GM19455 (cell line): ENCODE measurements around the gene PROX2.

Source experiments
- ATAC-seq: cut with Tn5 transposase; IDR thresholded peaks from one replicate; pipeline ENCODE4 v1.9.1; 2021; ENCODE audit not compliant: unreplicated experiment

The PROX2 gene

DNA sequence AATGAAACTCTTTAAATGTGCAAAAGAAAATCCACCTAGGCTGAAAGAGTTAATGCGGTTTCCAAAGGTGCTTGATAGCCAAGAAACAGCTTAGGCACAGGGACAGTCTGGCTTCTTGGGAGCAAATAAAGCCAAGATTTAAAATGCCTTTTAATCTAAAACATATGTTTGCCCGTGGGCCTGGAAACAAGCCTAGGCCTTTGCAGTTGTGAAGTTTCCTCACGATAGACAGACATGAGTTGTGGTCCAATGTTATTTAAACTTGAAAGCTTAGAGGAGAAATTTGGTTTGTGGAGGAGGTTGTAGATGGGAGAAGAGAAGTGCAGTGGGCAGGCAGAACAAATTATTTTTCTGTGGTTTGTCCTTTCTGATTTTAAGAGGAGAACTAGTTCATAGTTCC, 29.8 kb downstream of the PROX2 start:
- no peak for ATAC-seq

- no peak for ATAC-seq
Observed at GRCh38 chr14:74843653-74844052, 32.3 kb downstream of the PROX2 start.

DNA sequence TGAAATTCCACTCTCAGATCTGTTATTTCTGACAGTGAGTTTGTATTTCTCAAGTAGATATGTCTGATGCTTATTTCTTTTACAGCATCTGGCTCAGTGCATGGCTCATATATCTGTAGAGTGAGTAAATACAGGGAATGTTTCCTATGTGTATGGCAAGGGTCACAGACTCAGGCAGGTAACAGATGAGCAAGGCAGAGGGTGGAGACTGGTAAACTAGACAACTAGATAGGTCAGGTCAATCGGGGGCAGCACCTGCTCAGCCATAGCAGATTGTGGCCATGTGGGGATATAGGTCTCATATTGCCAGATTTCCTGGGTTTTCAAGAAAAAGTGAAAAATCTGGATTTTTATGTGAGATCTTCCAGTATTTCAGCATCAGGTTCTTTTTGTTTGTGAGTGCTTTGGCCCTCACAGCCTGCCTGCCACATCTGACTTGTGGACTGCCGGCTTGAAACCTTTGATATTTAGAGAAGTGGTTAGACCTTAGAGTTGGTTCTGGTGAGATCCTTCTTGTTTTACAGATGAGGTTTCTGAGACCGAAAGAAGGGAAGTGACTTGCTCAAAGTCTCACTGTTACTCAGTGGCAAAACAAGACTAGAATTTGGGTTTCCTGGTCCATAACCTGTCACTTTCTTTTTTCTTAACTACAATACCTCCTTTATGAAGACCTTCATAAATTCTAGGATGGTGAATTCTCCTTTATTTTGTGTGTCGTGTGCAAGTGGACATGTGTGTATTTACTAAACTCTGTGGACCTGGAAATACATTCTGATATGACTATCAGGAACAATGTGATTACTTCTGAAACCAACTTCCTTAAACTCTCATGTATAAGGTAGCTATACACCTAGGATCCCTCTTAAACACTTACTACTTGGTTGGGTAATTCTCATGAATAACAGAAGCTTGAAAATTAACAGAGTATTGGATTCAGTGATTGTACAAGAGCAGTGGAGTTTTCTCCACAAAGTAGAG, 34.4 kb downstream of the PROX2 start:
- ATAC-seq, result no peak

DNA sequence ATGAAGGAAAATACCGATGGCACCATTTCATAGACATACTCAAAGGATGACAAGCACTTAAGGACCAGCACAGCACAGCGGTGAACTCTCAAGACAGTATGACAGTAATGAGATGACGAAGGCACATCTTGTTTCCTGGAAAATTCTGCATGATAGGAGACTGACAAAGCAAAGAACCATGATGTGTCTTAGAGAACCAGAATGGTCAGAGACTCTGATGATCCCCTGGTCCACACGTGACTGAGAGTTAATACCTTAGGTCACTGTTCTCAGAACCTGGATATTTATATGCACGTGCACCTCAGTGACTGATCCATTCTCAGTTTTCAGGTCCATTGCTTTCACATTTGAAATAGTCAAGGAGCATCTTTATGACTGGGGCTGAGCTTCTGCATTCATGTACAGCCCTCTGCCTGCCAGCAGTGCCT, 35.3 kb downstream of the PROX2 start:
- no peak for ATAC-seq

- ATAC-seq, result no peak
Observed at GRCh38 chr14:74838166-74838565, 37.8 kb downstream of the PROX2 start.

- no peak for ATAC-seq
Observed at GRCh38 chr14:74836251-74836960, 39.5 kb downstream of the PROX2 start.

DNA sequence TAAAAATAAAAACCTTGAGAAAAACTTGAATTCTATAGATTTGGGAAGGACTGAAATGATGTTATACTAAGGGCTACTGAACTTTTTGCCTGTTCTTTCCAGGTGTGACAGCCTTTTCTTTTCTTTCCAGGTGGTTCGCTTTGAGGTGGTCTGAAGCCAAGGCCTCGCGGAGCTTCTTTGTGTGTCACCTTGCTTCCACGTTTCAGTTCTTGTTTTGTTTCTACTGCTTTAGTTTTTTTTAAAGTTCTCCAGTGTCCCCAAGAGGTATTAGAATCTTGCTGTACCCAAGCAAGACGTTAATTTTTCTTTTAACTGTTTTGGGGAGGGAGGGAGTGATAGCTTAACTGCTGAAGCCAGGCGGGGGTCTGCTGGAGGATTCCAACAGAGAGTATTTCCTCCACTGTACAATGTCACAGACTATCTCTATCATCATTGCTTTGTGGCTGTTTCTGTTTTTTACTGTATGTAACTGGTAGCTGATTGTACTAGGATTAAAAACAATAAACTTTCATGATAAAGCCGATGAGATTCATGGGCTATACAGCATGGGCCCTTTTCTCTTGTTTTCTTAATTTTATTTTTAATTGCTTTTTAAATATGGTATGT, 40.2 kb downstream of the PROX2 start:
- ATAC-seq, result no peak

- ATAC-seq, result no peak
Observed at GRCh38 chr14:74834692-74835392, 41.1 kb downstream of the PROX2 start.

GRCh38 chr14:74832849-74833248, 43.1 kb downstream of the PROX2 start:
- no peak for ATAC-seq

- no peak for ATAC-seq
Observed at GRCh38 chr14:74829251-74829650, 46.7 kb downstream of the PROX2 start.

DNA sequence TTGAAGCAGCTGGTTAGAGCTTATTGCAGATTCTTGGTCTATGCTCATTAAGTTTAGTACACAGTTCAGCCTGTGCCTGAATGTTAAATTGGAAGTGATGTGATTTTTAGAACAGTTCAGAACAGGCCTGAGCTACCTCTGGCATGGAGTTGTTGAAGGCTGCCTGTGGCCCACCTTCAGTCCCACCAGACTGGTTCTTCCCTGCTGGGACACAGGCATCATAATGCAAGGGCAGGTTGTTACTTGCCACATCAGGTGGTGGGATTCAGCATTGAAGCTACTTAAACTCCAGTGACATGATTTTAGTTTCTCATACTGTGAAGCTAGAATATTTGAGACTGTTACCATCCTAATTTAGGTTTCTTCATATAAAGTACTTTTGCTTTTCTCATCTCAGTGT, 49.4 kb downstream of the PROX2 start:
- ATAC-seq, result no peak
